OCI-LY7 (cell line): ENCODE results near the gene ZIC4. TPM values are rescaled to one million over a fixed set of nuclear protein-coding genes. Genes with fewer than 3 reads are reported as not detected.

Experiments
- BruUV-seq: library from RNA; stranded (reverse); fragments of 400-500 nt; replicated peaks from 2 replicates; lab custom pipeline; 2021; lab: Mats Ljungman, UMichigan
- CTCF ChIA-PET: fragments of 300-600 bp; sonication (Branson Sonifier 250); formaldehyde crosslinking; loops from one replicate; lab custom pipeline; 2022; ENCODE audit warnings: antibody characterized with exemption; ENCODE audit not compliant: unreplicated experiment; lab: Charles Lee
- POLR2A ChIA-PET: fragments of 300-600 bp; sonication (Branson Sonifier 250); formaldehyde crosslinking; loops from one replicate; lab custom pipeline; 2022; ENCODE audit warnings: antibody characterized with exemption; lab: Charles Lee
- DNase-seq: peaks from one replicate; pipeline ENCODE4 v3.0.0-alpha.2; 2015; ENCODE audit warnings: low spot score
- H2AFZ ChIP-seq: fragments of 200-600 bp; sonication (generic), shearing (Covaris generic); 2 replicates; pipeline ENCODE4 v1.6.1; 2014; ENCODE audit warnings: mild to moderate bottlenecking, antibody characterized with exemption, low read length, moderate library complexity
- H3K27ac ChIP-seq: fragments of 200-600 bp; sonication (generic); 2 replicates; pipeline ENCODE4 v1.5.1; 2014; ENCODE audit warnings: mixed run types, low read depth, mild to moderate bottlenecking, moderate library complexity, low read length, inconsistent platforms; ENCODE audit not compliant: poor library complexity, severe bottlenecking
- H3K36me3 ChIP-seq: fragments of 200-600 bp; sonication (generic); 2 replicates; pipeline ENCODE4 v1.6.1; 2014; ENCODE audit warnings: mild to moderate bottlenecking, antibody characterized with exemption, low read length, moderate library complexity, mixed read lengths; ENCODE audit not compliant: insufficient read depth
- H3K4me1 ChIP-seq: fragments of 200-600 bp; sonication (generic); 2 replicates; pipeline ENCODE4 v1.5.1; 2014; ENCODE audit warnings: mild to moderate bottlenecking, low read length; ENCODE audit not compliant: insufficient read depth, poor library complexity, severe bottlenecking
- H3K4me2 ChIP-seq: fragments of 200-600 bp; sonication (generic); 2 replicates; pipeline ENCODE4 v1.6.1; 2014; ENCODE audit warnings: mild to moderate bottlenecking, low read length
- H3K4me3 ChIP-seq: fragments of 200-600 bp; sonication (generic); 2 replicates; pipeline ENCODE4 v1.5.1; 2014; ENCODE audit warnings: mild to moderate bottlenecking, low read depth, low read length; ENCODE audit not compliant: poor library complexity, severe bottlenecking
- H3K79me2 ChIP-seq: fragments of 200-600 bp; sonication (generic); 2 replicates; pipeline ENCODE4 v1.6.1; 2016; ENCODE audit warnings: low read depth, mild to moderate bottlenecking, low read length, moderate library complexity, mixed read lengths; ENCODE audit not compliant: insufficient read depth
- H3K9me2 ChIP-seq: fragments of 200-600 bp; sonication (generic); 2 replicates; pipeline ENCODE4 v1.6.1; 2016; ENCODE audit warnings: mild to moderate bottlenecking, low read length, mixed read lengths; ENCODE audit not compliant: insufficient read depth
- H3K9me3 ChIP-seq: fragments of 200-600 bp; sonication (generic); 2 replicates; pipeline ENCODE4 v1.6.1; 2014; ENCODE audit warnings: mild to moderate bottlenecking, mixed run types, low read length, mixed read lengths
- H4K20me1 ChIP-seq: fragments of 200-600 bp; sonication (generic); 2 replicates; pipeline ENCODE4 v1.6.1; 2014; ENCODE audit warnings: mild to moderate bottlenecking, antibody characterized with exemption, low read length, moderate library complexity, mixed read lengths; ENCODE audit not compliant: insufficient read depth
- CTCF ChIP-seq: fragments of 200-600 bp; sonication (generic); conservative IDR thresholded peaks from 2 replicates; pipeline ENCODE4 v1.5.1; 2014; ENCODE audit warnings: mild to moderate bottlenecking, antibody characterized with exemption, low read length, moderate library complexity, mixed read lengths
- EZH2phosphoT487 ChIP-seq: fragments of 200-600 bp; sonication (generic); IDR thresholded peaks from 2 replicates; pipeline ENCODE4 v1.6.1; 2018; ENCODE audit warnings: low read depth, borderline replicate concordance, mild to moderate bottlenecking, mixed run types, antibody characterized with exemption, low read length, moderate library complexity, mixed read lengths
- intact Hi-C: fragments of 100-400 bp; cut with micrococcal nuclease; formaldehyde crosslinking; loops from one replicate; pipeline ENCODE4 v1.10.0; 2022; ENCODE audit not compliant: unreplicated experiment
- total RNA-seq, 2 experiments: library from RNA; depleted of rRNA in 1 of 2; stranded (reverse); fragments of >200 nt in 1 of 2; shearing (Covaris generic) in 1 of 2; gene quantifications; 2 replicates each; pipeline ENCODE4 v1.2.3, GENCODE V29; 2014 to 2022

ZIC4 gene
- total RNA-seq, 2 experiments from 2014 or later: not detected

GRCh38 chr3:147355084-147355752 lies 51.1 kb downstream of the ZIC4 start:
- Histone ChIP-seq H3K9me2 (no peaks in the 10 kb centered on the region), H3K79me2 (no peaks in the 10 kb centered on the region), H3K4me3 (no peak overlapping the region), H2AFZ (no peak overlapping the region), H3K27ac (no peak overlapping the region), H3K4me1 (no peaks in the 10 kb centered on the region), H3K9me3 (no peaks in the 10 kb centered on the region), H3K36me3 (no peaks in the 10 kb centered on the region), H3K4me2 (no peak overlapping the region), H4K20me1 (no peaks in the 10 kb centered on the region)
- no peak for DNase-seq
- ChIA-PET CTCF (no interaction called here), POLR2A (interaction anchor here (0.9 kb wide), 1 partner anchor 7 kb away, joined by 3 read pairs; no protein-coding TSS in a partner anchor)
- intact Hi-C loops: no loop called here
- no TSS peak for BruUV-seq
- TF ChIP-seq CTCF (no peak), EZH2phosphoT487 (no peak)

- DNase-seq: no peak
- CTCF ChIA-PET: no interaction called here
- Histone ChIP-seq H3K79me2 (no peaks in the 10 kb centered on the region), H2AFZ (no peak overlapping the region), H3K9me3 (no peaks in the 10 kb centered on the region), H3K4me2 (no peak overlapping the region), H4K20me1 (no peaks in the 10 kb centered on the region), H3K4me1 (no peaks in the 10 kb centered on the region), H3K4me3 (no peak overlapping the region), H3K36me3 (no peaks in the 10 kb centered on the region), H3K27ac (no peak overlapping the region), H3K9me2 (no peaks in the 10 kb centered on the region)
- TF ChIP-seq EZH2phosphoT487: no peak
- no peak for TF ChIP-seq CTCF
- BruUV-seq: no TSS peak
- intact Hi-C loops: no loop called here
- POLR2A ChIA-PET: no interaction called here
Observed at GRCh38 chr3:147354623-147355022, 51.7 kb downstream of the ZIC4 start.

- intact Hi-C loops: no loop called here
- Histone ChIP-seq H3K4me2 (no peak overlapping the region), H3K9me3 (no peaks in the 10 kb centered on the region), H3K79me2 (no peaks in the 10 kb centered on the region), H3K36me3 (no peaks in the 10 kb centered on the region), H3K4me1 (no peaks in the 10 kb centered on the region), H4K20me1 (no peaks in the 10 kb centered on the region), H3K4me3 (no peak overlapping the region), H3K9me2 (no peaks in the 10 kb centered on the region), H3K27ac (no peak overlapping the region), H2AFZ (no peak overlapping the region)
- BruUV-seq: no TSS peak
- DNase-seq: no peak
- TF ChIP-seq CTCF (no peak), EZH2phosphoT487 (no peak)
- CTCF ChIA-PET: no interaction called here
- POLR2A ChIA-PET: no interaction called here
Observed at GRCh38 chr3:147351301-147351700, 55.0 kb downstream of the ZIC4 start.
